GM12878 (cell line): ENCODE measurements around the gene DUSP15. TPM values are rescaled to one million over a fixed set of nuclear protein-coding genes. Genes with fewer than 3 reads are reported as not detected.

Experiments used
- ATAC-seq: fragments of 200-7000 bp; cut with Tn5 transposase; 3 replicates; pipeline ENCODE4 v1.9.1; 2020; ENCODE audit warnings: mild to moderate bottlenecking, moderate library complexity
- BruUV-seq: library from RNA; stranded (reverse); fragments of 400-500 nt; replicated peaks from 2 replicates; lab custom pipeline; 2021; lab: Mats Ljungman, UMichigan
- CTCF ChIA-PET: fragments of 300-600 bp; sonication (Branson Sonifier 250); formaldehyde crosslinking; extraction: SDS; loops from one replicate; lab custom pipeline; 2021; ENCODE audit warnings: inconsistent platforms; lab: Yijun Ruan, JAX
- POLR2A ChIA-PET: fragments of 350-600 bp; formaldehyde crosslinking; extraction: SDS; loops from one replicate; lab custom pipeline; 2021; ENCODE audit warnings: inconsistent platforms; lab: Charles Lee
- RAD21 ChIA-PET: fragments of 300-600 bp; sonication (Branson Sonifier 250); formaldehyde crosslinking; loops from one replicate; lab custom pipeline; 2023; ENCODE audit warnings: antibody characterized with exemption; ENCODE audit not compliant: unreplicated experiment; lab: Charles Lee
- SMC1A ChIA-PET: fragments of 300-600 bp; sonication (Branson Sonifier 250); formaldehyde crosslinking; loops from one replicate; lab custom pipeline; 2023; ENCODE audit not compliant: unreplicated experiment, uncharacterized antibody; lab: Charles Lee
- DNase-seq: peaks from one replicate; pipeline ENCODE4 v3.0.0-alpha.2; 2011; ENCODE audit warnings: low read depth, low spot score
- FAIRE-seq: peaks from 3 replicates; lab custom pipeline; 2011; peaks lifted over from hg19 to GRCh38; lab: Jason Lieb, UNC
- H2AFZ ChIP-seq: 2 replicates; pipeline ENCODE4 v1.6.0; 2011; ENCODE audit warnings: low read depth, low read length, control low read depth; ENCODE audit not compliant: control insufficient read depth
- H3K27ac ChIP-seq: 2 replicates; pipeline ENCODE4 v1.5.1; 2011; ENCODE audit warnings: control low read depth; ENCODE audit not compliant: control insufficient read depth, insufficient read depth
- H3K27me3 ChIP-seq, 2 experiments: replicated peaks in 1 of 2; 2 replicates each; pipeline versions ENCODE4 v1.6.0 to v1.6.1; 2011; ENCODE audit warnings: low read length in 1 of 2; ENCODE audit not compliant: control insufficient read depth in 2 of 2, insufficient read depth in 2 of 2
- H3K36me3 ChIP-seq, 2 experiments: 2 replicates each; pipeline ENCODE4 v1.5.1; 2011; ENCODE audit warnings: low read length in 1 of 2; ENCODE audit not compliant: control insufficient read depth in 2 of 2, insufficient read depth in 2 of 2
- H3K4me1 ChIP-seq: 2 replicates; pipeline ENCODE4 v1.6.1; 2011; ENCODE audit warnings: mild to moderate bottlenecking, low read length, moderate library complexity, mixed read lengths; ENCODE audit not compliant: control insufficient read depth, insufficient read depth
- H3K4me2 ChIP-seq: 2 replicates; pipeline ENCODE4 v1.6.0; 2011; ENCODE audit warnings: control low read depth; ENCODE audit not compliant: control insufficient read depth, insufficient read depth
- H3K4me3 ChIP-seq: fragments of 200-600 bp; sonication (generic); 2 replicates; pipeline ENCODE4 v1.5.1; 2016
- H3K79me2 ChIP-seq: 2 replicates; pipeline ENCODE4 v1.6.0; 2011; ENCODE audit warnings: low read length; ENCODE audit not compliant: control insufficient read depth, insufficient read depth
- H3K9ac ChIP-seq: 2 replicates; pipeline ENCODE4 v1.8.0; 2011; ENCODE audit warnings: low read length, control low read depth, mixed read lengths; ENCODE audit not compliant: control insufficient read depth, insufficient read depth
- H3K9me3 ChIP-seq: replicated peaks from 3 replicates; pipeline ENCODE4 v1.5.1; 2011; ENCODE audit warnings: mild to moderate bottlenecking, low read length; ENCODE audit not compliant: control insufficient read depth, insufficient read depth
- H4K20me1 ChIP-seq: 2 replicates; pipeline ENCODE4 v1.6.0; 2011; ENCODE audit not compliant: control insufficient read depth, insufficient read depth
- ATF7 ChIP-seq: fragments of 450-650 bp; IDR thresholded peaks from 2 replicates; pipeline ENCODE4 v1.6.1; 2016; ENCODE audit warnings: low read depth, mild to moderate bottlenecking
- BMI1 ChIP-seq: fragments of 450-650 bp; IDR thresholded peaks from 2 replicates; pipeline ENCODE4 v1.6.1; 2016; ENCODE audit warnings: mild to moderate bottlenecking, moderate library complexity, borderline replicate concordance
- NFXL1 ChIP-seq: fragments of 450-650 bp; IDR thresholded peaks from 2 replicates; pipeline ENCODE4 v1.6.1; 2017; ENCODE audit warnings: antibody characterized with exemption, mild to moderate bottlenecking, borderline replicate concordance
- NFYA ChIP-seq: IDR thresholded peaks from 2 replicates; pipeline ENCODE4 v1.6.1; 2011; ENCODE audit warnings: low read depth, mild to moderate bottlenecking, low read length, improper control_type of control experiment, borderline replicate concordance
- RELA ChIP-seq: fragments of 450-650 bp; IDR thresholded peaks from 2 replicates; pipeline ENCODE4 v1.8.0; 2014; ENCODE audit warnings: borderline replicate concordance; ENCODE audit not compliant: partially characterized antibody
- ZNF384 ChIP-seq: IDR thresholded peaks from 2 replicates; pipeline ENCODE4 v1.6.1; 2012; ENCODE audit warnings: low read depth, mild to moderate bottlenecking, low read length, improper control_type of control experiment, borderline replicate concordance
- WGBS: methylation state at CpG from one replicate; pipeline ENCODE4 v1.1.6; 2016; ENCODE audit warnings: low lambda C conversion rate; ENCODE audit not compliant: insufficient replicate concordance, insufficient coverage; ENCODE audit errors: missing lambda C conversion rate; 5-methylcytosine and 5-hydroxymethylcytosine counted together
- in situ Hi-C: fragments of 300-500 bp; cut with MboI; formaldehyde crosslinking; loops from 9 replicates; pipeline ENCODE4 v1.14.3; 2018; ENCODE audit warnings: mixed read lengths
- intact Hi-C: fragments of 100-400 bp; cut with micrococcal nuclease; formaldehyde crosslinking; loops from one replicate; pipeline ENCODE4 v1.14.2; 2022; ENCODE audit not compliant: unreplicated experiment
- polyA plus RNA-seq, 11 experiments: library from polyadenylated mRNA; depleted of rRNA in 4 of 11; unstranded in 6 of 11; stranded (reverse) in 5 of 11; fragments of >200 nt; fragmentation: Nextera tagmentation in 4 of 11; fragmentation: Illumina TruSeq in 1 of 11; extraction: Ambion mirVana in 4 of 11; extraction: Trizol in 1 of 11; gene quantifications; 1 replicate in 1 of 11; 2 replicates in 10 of 11; pipeline versions ENCODE4 v1.2.1 to v1.2.3, GENCODE V29; 2011 to 2016; ENCODE audit warnings: inconsistent platforms in 2 of 11, missing spikeins in 2 of 11, low read depth in 1 of 11
- total RNA-seq, 4 experiments: library from RNA; depleted of rRNA in 3 of 4; stranded (reverse); fragments of >200 nt in 3 of 4; fragmentation: Illumina TruSeq in 1 of 4; extraction: Trizol in 1 of 4; gene quantifications; 2 replicates each; pipeline versions ENCODE4 v1.2.1 to v1.2.3, GENCODE V29; 2013 to 2021
- TF ChIP-seq, protein P1 (sequence below): IDR thresholded peaks from 2 replicates; pipeline ENCODE4 v1.6.1; 2011; ENCODE audit warnings: borderline replicate concordance, low read depth, mild to moderate bottlenecking, moderate library complexity, low read length; ENCODE audit not compliant: insufficient read depth, poor library complexity, severe bottlenecking

The DUSP15 gene
- total and polyA plus RNA-seq, 10 of the 15 experiments (the other 5 are each of a cell fraction or from before 2014, with no cell fraction given) = 0.06 to 2.5 (median 0.67) TPM; not detected in 1

GRCh38 chr20:31823360-31824124 lies 46.8 kb downstream of the DUSP15 start:
- WGBS = 63% methylated on average over 14 of the region's 14 CpGs
- ChIA-PET SMC1A (interaction anchor here (0.6 to 2.6 kb wide), 15 partner anchors 12 to 305 kb away, joined by 3 to 17 read pairs (median 4); partner anchors contain the start of gene PDRG1), POLR2A (interaction anchor here (1.0 kb wide), 1 partner anchor 10 kb away, joined by 3 read pairs; no protein-coding TSS in a partner anchor), CTCF (interaction anchor here (0.6 to 8.8 kb wide), 37 partner anchors 10 to 1033 kb away, joined by 3 to 109 read pairs (median 4); partner anchors contain the start of genes FOXS1 and PDRG1), RAD21 (interaction anchor here (0.5 to 4.1 kb wide), 12 partner anchors 10 to 323 kb away, joined by 3 to 25 read pairs (median 4); partner anchors contain the start of genes FOXS1 and PDRG1)
- Histone ChIP-seq H3K27me3 (no peaks in the 10 kb centered on the region), H3K36me3 (no peaks in the 10 kb centered on the region), H3K4me2 (no peak overlapping the region), H3K9ac (no peak overlapping the region), H3K4me3 (no peak overlapping the region), H3K79me2 (no peaks in the 10 kb centered on the region), H3K27ac (no peak overlapping the region), H3K4me1 (no peaks in the 10 kb centered on the region), H3K9me3 (no peaks in the 10 kb centered on the region), H4K20me1 (no peaks in the 10 kb centered on the region), H2AFZ (no peak overlapping the region)
- intact Hi-C loops = loop anchor here (2.0 kb wide), 2 partner anchors 207 to 269 kb away; no protein-coding TSS in a partner anchor
- in situ Hi-C loops = loop anchor here (10.0 kb wide), 1 partner anchor 831 kb away; no protein-coding TSS in a partner anchor
- FAIRE-seq (no peak), ATAC-seq (no peak; the same call in 1 of the 3 replicates), DNase-seq (no peak)
- TF ChIP-seq, protein P1, sequence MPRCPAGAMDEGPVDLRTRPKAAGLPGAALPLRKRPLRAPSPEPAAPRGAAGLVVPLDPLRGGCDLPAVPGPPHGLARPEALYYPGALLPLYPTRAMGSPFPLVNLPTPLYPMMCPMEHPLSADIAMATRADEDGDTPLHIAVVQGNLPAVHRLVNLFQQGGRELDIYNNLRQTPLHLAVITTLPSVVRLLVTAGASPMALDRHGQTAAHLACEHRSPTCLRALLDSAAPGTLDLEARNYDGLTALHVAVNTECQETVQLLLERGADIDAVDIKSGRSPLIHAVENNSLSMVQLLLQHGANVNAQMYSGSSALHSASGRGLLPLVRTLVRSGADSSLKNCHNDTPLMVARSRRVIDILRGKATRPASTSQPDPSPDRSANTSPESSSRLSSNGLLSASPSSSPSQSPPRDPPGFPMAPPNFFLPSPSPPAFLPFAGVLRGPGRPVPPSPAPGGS = peak; percentile 49
- TF ChIP-seq ATF7 (no peak), NFYA (no peak), NFXL1 (no peak), ZNF384 (no peak), RELA (no peak), BMI1 (no peak)
- BruUV-seq = no TSS peak
